GM12878 (cell line): ENCODE results near the gene PBRM1. TPM values are rescaled to one million over a fixed set of nuclear protein-coding genes. Genes with fewer than 3 reads are reported as not detected.

Experiments used
- ATAC-seq: fragments of 200-7000 bp; cut with Tn5 transposase; 3 replicates; pipeline ENCODE4 v1.9.1; 2020; ENCODE audit warnings: mild to moderate bottlenecking, moderate library complexity
- BruUV-seq: library from RNA; stranded (reverse); fragments of 400-500 nt; replicated peaks from 2 replicates; lab custom pipeline; 2021; lab: Mats Ljungman, UMichigan
- CTCF ChIA-PET: fragments of 300-600 bp; sonication (Branson Sonifier 250); formaldehyde crosslinking; extraction: SDS; loops from one replicate; lab custom pipeline; 2021; ENCODE audit warnings: inconsistent platforms; lab: Yijun Ruan, JAX
- POLR2A ChIA-PET: fragments of 350-600 bp; formaldehyde crosslinking; extraction: SDS; loops from one replicate; lab custom pipeline; 2021; ENCODE audit warnings: inconsistent platforms; lab: Charles Lee
- RAD21 ChIA-PET: fragments of 300-600 bp; sonication (Branson Sonifier 250); formaldehyde crosslinking; loops from one replicate; lab custom pipeline; 2023; ENCODE audit warnings: antibody characterized with exemption; ENCODE audit not compliant: unreplicated experiment; lab: Charles Lee
- SMC1A ChIA-PET: fragments of 300-600 bp; sonication (Branson Sonifier 250); formaldehyde crosslinking; loops from one replicate; lab custom pipeline; 2023; ENCODE audit not compliant: unreplicated experiment, uncharacterized antibody; lab: Charles Lee
- DNase-seq: peaks from one replicate; pipeline ENCODE4 v3.0.0-alpha.2; 2011; ENCODE audit warnings: low read depth, low spot score
- FAIRE-seq: peaks from 3 replicates; lab custom pipeline; 2011; peaks lifted over from hg19 to GRCh38; lab: Jason Lieb, UNC
- H2AFZ ChIP-seq: 2 replicates; pipeline ENCODE4 v1.6.0; 2011; ENCODE audit warnings: low read depth, low read length, control low read depth; ENCODE audit not compliant: control insufficient read depth
- H3K27ac ChIP-seq: 2 replicates; pipeline ENCODE4 v1.5.1; 2011; ENCODE audit warnings: control low read depth; ENCODE audit not compliant: control insufficient read depth, insufficient read depth
- H3K27me3 ChIP-seq, 2 experiments: replicated peaks in 1 of 2; 2 replicates each; pipeline versions ENCODE4 v1.6.0 to v1.6.1; 2011; ENCODE audit warnings: low read length in 1 of 2; ENCODE audit not compliant: control insufficient read depth in 2 of 2, insufficient read depth in 2 of 2
- H3K36me3 ChIP-seq, 2 experiments: 2 replicates each; pipeline ENCODE4 v1.5.1; 2011; ENCODE audit warnings: low read length in 1 of 2; ENCODE audit not compliant: control insufficient read depth in 2 of 2, insufficient read depth in 2 of 2
- H3K4me1 ChIP-seq: 2 replicates; pipeline ENCODE4 v1.6.1; 2011; ENCODE audit warnings: mild to moderate bottlenecking, low read length, moderate library complexity, mixed read lengths; ENCODE audit not compliant: control insufficient read depth, insufficient read depth
- H3K4me2 ChIP-seq: 2 replicates; pipeline ENCODE4 v1.6.0; 2011; ENCODE audit warnings: control low read depth; ENCODE audit not compliant: control insufficient read depth, insufficient read depth
- H3K4me3 ChIP-seq: fragments of 200-600 bp; sonication (generic); 2 replicates; pipeline ENCODE4 v1.5.1; 2016
- H3K79me2 ChIP-seq: 2 replicates; pipeline ENCODE4 v1.6.0; 2011; ENCODE audit warnings: low read length; ENCODE audit not compliant: control insufficient read depth, insufficient read depth
- H3K9ac ChIP-seq: 2 replicates; pipeline ENCODE4 v1.8.0; 2011; ENCODE audit warnings: low read length, control low read depth, mixed read lengths; ENCODE audit not compliant: control insufficient read depth, insufficient read depth
- H3K9me3 ChIP-seq: replicated peaks from 3 replicates; pipeline ENCODE4 v1.5.1; 2011; ENCODE audit warnings: mild to moderate bottlenecking, low read length; ENCODE audit not compliant: control insufficient read depth, insufficient read depth
- H4K20me1 ChIP-seq: 2 replicates; pipeline ENCODE4 v1.6.0; 2011; ENCODE audit not compliant: control insufficient read depth, insufficient read depth
- CREB1 ChIP-seq: IDR thresholded peaks from 2 replicates; pipeline ENCODE4 v1.6.1; 2012; ENCODE audit warnings: low read depth, mild to moderate bottlenecking, inconsistent platforms
- CREM ChIP-seq: IDR thresholded peaks from 2 replicates; pipeline ENCODE4 v1.6.1; 2014; ENCODE audit warnings: antibody characterized with exemption, low read depth
- ETV6 ChIP-seq, 2 experiments: fragments of 450-650 bp in 1 of 2; IDR thresholded peaks in 1 of 2; conservative IDR thresholded peaks in 1 of 2; 2 replicates each; pipeline ENCODE4 v1.6.1; 2014; ENCODE audit warnings: antibody characterized with exemption in 1 of 2, borderline replicate concordance in 1 of 2, low read depth in 1 of 2, mild to moderate bottlenecking in 1 of 2, moderate library complexity in 1 of 2
- HCFC1 ChIP-seq: fragments of 150-350 bp; IDR thresholded peaks from 2 replicates; pipeline ENCODE4 v1.6.1; 2014; ENCODE audit warnings: low read length
- IKZF2 ChIP-seq, 2 experiments: fragments of 450-650 bp; IDR thresholded peaks; 2 replicates each; pipeline ENCODE4 v1.6.1; 2017; ENCODE audit warnings: mild to moderate bottlenecking in 2 of 2, moderate library complexity in 2 of 2
- SIN3A ChIP-seq: IDR thresholded peaks from 2 replicates; pipeline ENCODE4 v1.6.1; 2012; ENCODE audit warnings: low read depth, low read length, improper control_type of control experiment
- SMAD1 ChIP-seq: fragments of 450-650 bp; IDR thresholded peaks from 2 replicates; pipeline ENCODE4 v1.6.1; 2018; ENCODE audit warnings: mild to moderate bottlenecking, low read depth; ENCODE audit not compliant: partially characterized antibody
- SMC3 ChIP-seq: IDR thresholded peaks from 2 replicates; pipeline ENCODE4 v1.6.1; 2011; ENCODE audit warnings: low read length, improper control_type of control experiment, borderline replicate concordance
- SUZ12 ChIP-seq: fragments of 200-600 bp; sonication (generic); IDR thresholded peaks from one replicate; pipeline ENCODE4 v1.6.1; 2018; ENCODE audit warnings: antibody characterized with exemption, mild to moderate bottlenecking; ENCODE audit not compliant: unreplicated experiment
- ZBED1 ChIP-seq: IDR thresholded peaks from 2 replicates; pipeline ENCODE4 v1.6.1; 2016; ENCODE audit warnings: borderline replicate concordance
- WGBS: methylation state at CpG from one replicate; pipeline ENCODE4 v1.1.6; 2016; ENCODE audit warnings: low lambda C conversion rate; ENCODE audit not compliant: insufficient replicate concordance, insufficient coverage; ENCODE audit errors: missing lambda C conversion rate; 5-methylcytosine and 5-hydroxymethylcytosine counted together
- in situ Hi-C: fragments of 300-500 bp; cut with MboI; formaldehyde crosslinking; loops from 9 replicates; pipeline ENCODE4 v1.14.3; 2018; ENCODE audit warnings: mixed read lengths
- intact Hi-C: fragments of 100-400 bp; cut with micrococcal nuclease; formaldehyde crosslinking; loops from one replicate; pipeline ENCODE4 v1.14.2; 2022; ENCODE audit not compliant: unreplicated experiment
- polyA plus RNA-seq, 11 experiments: library from polyadenylated mRNA; depleted of rRNA in 4 of 11; unstranded in 6 of 11; stranded (reverse) in 5 of 11; fragments of >200 nt; fragmentation: Nextera tagmentation in 4 of 11; fragmentation: Illumina TruSeq in 1 of 11; extraction: Ambion mirVana in 4 of 11; extraction: Trizol in 1 of 11; gene quantifications; 1 replicate in 1 of 11; 2 replicates in 10 of 11; pipeline versions ENCODE4 v1.2.1 to v1.2.3, GENCODE V29; 2011 to 2016; ENCODE audit warnings: inconsistent platforms in 2 of 11, missing spikeins in 2 of 11, low read depth in 1 of 11
- total RNA-seq, 4 experiments: library from RNA; depleted of rRNA in 3 of 4; stranded (reverse); fragments of >200 nt in 3 of 4; fragmentation: Illumina TruSeq in 1 of 4; extraction: Trizol in 1 of 4; gene quantifications; 2 replicates each; pipeline versions ENCODE4 v1.2.1 to v1.2.3, GENCODE V29; 2013 to 2021
- TF ChIP-seq, protein P1 (sequence below), 3 experiments: IDR thresholded peaks in 2 of 3; conservative IDR thresholded peaks in 1 of 3; 2 replicates each; pipeline ENCODE4 v1.5.1; 2011; ENCODE audit warnings: low read depth in 3 of 3, low read length in 3 of 3, mild to moderate bottlenecking in 3 of 3, control low read depth in 2 of 3, moderate library complexity in 2 of 3, inconsistent platforms in 1 of 3, mixed read lengths in 1 of 3; ENCODE audit not compliant: control insufficient read depth in 2 of 3, insufficient read depth in 1 of 3; ENCODE audit errors: extremely low read depth in 1 of 3
- TF ChIP-seq, protein P2 (sequence below): fragments of 150-350 bp; IDR thresholded peaks from 2 replicates; pipeline ENCODE4 v1.6.1; 2014; ENCODE audit warnings: mild to moderate bottlenecking, low read depth, low read length
- TF ChIP-seq, protein P3 (sequence below): fragments of 450-650 bp; formaldehyde crosslinking; IDR thresholded peaks from 2 replicates; pipeline ENCODE4 v1.4.0; 2020; ENCODE audit warnings: mild to moderate bottlenecking, moderate library complexity
- TF ChIP-seq, protein P4 (sequence below): fragments of 450-650 bp; formaldehyde crosslinking; IDR thresholded peaks from 2 replicates; pipeline ENCODE4 v1.4.0; 2022; ENCODE audit warnings: mild to moderate bottlenecking, moderate library complexity

PBRM1 gene
- total and polyA plus RNA-seq, 10 of the 15 experiments (the other 5 are each of a cell fraction or from before 2014, with no cell fraction given): 8.9 to 88.9 (median 39.3) TPM

DNA sequence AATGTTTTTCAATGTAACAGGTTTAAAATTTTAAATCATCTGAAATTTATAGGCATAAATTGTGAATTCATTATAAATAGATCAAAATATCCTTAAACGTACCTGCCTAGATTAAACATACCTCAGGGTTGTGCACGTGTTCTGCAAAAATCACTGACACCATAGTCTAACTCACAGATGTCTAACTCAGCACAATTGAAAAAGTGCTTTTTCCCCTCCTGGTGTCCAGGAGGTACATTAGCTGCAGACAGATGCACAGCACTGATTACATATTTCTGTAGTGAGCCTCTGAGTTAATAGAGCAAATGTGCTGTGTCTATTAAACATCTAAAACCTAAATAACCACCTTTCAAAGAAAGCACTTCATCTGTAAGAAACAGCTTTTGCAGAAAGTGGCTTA is 138.6 kb downstream of the PBRM1 start:
- ChIA-PET CTCF (interaction anchor here (0.8 to 1.6 kb wide), 2 partner anchors 9 to 11 kb away, joined by 3 read pairs; no protein-coding TSS in a partner anchor), SMC1A (interaction anchor here (0.6 to 2.3 kb wide), 3 partner anchors 14 to 1009 kb away, joined by 3 to 6 read pairs (median 3); no protein-coding TSS in a partner anchor), POLR2A (no interaction called here), RAD21 (no interaction called here)
- Histone ChIP-seq H2AFZ (no peak overlapping the region), H3K27ac (no peak overlapping the region), H3K9me3 (no peaks in the 10 kb centered on the region), H3K27me3 (no peaks in the 10 kb centered on the region), H3K4me2 (no peak overlapping the region), H4K20me1 (no peaks in the 10 kb centered on the region), H3K4me1 (no peaks in the 10 kb centered on the region), H3K4me3 (no peak overlapping the region), H3K9ac (no peak overlapping the region), H3K79me2 (no peaks in the 10 kb centered on the region), H3K36me3 (peaks cover 1 to 20% of the 10 kb centered on the region in 2 experiments; a peak in 2 of 4 replicates)
- intact Hi-C loops (no loop called here), in situ Hi-C loops (no loop called here)
- WGBS: 38% methylated on average over 2 of the region's 2 CpGs
- no peak for DNase-seq
- ATAC-seq: no peak
- no TSS peak for BruUV-seq
- FAIRE-seq: peak; percentile 38
- TF ChIP-seq SUZ12: no peak
- TF ChIP-seq, protein P1, sequence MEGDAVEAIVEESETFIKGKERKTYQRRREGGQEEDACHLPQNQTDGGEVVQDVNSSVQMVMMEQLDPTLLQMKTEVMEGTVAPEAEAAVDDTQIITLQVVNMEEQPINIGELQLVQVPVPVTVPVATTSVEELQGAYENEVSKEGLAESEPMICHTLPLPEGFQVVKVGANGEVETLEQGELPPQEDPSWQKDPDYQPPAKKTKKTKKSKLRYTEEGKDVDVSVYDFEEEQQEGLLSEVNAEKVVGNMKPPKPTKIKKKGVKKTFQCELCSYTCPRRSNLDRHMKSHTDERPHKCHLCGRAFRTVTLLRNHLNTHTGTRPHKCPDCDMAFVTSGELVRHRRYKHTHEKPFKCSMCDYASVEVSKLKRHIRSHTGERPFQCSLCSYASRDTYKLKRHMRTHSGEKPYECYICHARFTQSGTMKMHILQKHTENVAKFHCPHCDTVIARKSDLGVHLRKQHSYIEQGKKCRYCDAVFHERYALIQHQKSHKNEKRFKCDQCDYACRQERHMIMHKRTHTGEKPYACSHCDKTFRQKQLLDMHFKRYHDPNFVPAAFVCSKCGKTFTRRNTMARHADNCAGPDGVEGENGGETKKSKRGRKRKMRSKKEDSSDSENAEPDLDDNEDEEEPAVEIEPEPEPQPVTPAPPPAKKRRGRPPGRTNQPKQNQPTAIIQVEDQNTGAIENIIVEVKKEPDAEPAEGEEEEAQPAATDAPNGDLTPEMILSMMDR (IDR thresholded peaks at IDR 0.05 in 2 of 3, conservative IDR thresholded peaks at IDR 0.05 in 1 of 3; ENCODE audit: control insufficient read depth in 2 of 3, extremely low read depth in 1 of 3, insufficient read depth in 1 of 3, low read depth in 3 of 3, low read length in 3 of 3): no peak
- TF ChIP-seq, protein P2, sequence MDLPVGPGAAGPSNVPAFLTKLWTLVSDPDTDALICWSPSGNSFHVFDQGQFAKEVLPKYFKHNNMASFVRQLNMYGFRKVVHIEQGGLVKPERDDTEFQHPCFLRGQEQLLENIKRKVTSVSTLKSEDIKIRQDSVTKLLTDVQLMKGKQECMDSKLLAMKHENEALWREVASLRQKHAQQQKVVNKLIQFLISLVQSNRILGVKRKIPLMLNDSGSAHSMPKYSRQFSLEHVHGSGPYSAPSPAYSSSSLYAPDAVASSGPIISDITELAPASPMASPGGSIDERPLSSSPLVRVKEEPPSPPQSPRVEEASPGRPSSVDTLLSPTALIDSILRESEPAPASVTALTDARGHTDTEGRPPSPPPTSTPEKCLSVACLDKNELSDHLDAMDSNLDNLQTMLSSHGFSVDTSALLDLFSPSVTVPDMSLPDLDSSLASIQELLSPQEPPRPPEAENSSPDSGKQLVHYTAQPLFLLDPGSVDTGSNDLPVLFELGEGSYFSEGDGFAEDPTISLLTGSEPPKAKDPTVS: no peak
- TF ChIP-seq CREB1: no peak
- TF ChIP-seq IKZF2 (IDR thresholded peaks at IDR 0.05): no peak
- no peak for TF ChIP-seq SIN3A
- no peak for TF ChIP-seq SMC3
- TF ChIP-seq SMAD1: no peak
- TF ChIP-seq, protein P3, sequence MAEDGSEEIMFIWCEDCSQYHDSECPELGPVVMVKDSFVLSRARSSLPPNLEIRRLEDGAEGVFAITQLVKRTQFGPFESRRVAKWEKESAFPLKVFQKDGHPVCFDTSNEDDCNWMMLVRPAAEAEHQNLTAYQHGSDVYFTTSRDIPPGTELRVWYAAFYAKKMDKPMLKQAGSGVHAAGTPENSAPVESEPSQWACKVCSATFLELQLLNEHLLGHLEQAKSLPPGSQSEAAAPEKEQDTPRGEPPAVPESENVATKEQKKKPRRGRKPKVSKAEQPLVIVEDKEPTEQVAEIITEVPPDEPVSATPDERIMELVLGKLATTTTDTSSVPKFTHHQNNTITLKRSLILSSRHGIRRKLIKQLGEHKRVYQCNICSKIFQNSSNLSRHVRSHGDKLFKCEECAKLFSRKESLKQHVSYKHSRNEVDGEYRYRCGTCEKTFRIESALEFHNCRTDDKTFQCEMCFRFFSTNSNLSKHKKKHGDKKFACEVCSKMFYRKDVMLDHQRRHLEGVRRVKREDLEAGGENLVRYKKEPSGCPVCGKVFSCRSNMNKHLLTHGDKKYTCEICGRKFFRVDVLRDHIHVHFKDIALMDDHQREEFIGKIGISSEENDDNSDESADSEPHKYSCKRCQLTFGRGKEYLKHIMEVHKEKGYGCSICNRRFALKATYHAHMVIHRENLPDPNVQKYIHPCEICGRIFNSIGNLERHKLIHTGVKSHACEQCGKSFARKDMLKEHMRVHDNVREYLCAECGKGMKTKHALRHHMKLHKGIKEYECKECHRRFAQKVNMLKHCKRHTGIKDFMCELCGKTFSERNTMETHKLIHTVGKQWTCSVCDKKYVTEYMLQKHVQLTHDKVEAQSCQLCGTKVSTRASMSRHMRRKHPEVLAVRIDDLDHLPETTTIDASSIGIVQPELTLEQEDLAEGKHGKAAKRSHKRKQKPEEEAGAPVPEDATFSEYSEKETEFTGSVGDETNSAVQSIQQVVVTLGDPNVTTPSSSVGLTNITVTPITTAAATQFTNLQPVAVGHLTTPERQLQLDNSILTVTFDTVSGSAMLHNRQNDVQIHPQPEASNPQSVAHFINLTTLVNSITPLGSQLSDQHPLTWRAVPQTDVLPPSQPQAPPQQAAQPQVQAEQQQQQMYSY (CRISPR knock-in tag): no peak
- no peak for TF ChIP-seq ZBED1
- TF ChIP-seq, protein P4, sequence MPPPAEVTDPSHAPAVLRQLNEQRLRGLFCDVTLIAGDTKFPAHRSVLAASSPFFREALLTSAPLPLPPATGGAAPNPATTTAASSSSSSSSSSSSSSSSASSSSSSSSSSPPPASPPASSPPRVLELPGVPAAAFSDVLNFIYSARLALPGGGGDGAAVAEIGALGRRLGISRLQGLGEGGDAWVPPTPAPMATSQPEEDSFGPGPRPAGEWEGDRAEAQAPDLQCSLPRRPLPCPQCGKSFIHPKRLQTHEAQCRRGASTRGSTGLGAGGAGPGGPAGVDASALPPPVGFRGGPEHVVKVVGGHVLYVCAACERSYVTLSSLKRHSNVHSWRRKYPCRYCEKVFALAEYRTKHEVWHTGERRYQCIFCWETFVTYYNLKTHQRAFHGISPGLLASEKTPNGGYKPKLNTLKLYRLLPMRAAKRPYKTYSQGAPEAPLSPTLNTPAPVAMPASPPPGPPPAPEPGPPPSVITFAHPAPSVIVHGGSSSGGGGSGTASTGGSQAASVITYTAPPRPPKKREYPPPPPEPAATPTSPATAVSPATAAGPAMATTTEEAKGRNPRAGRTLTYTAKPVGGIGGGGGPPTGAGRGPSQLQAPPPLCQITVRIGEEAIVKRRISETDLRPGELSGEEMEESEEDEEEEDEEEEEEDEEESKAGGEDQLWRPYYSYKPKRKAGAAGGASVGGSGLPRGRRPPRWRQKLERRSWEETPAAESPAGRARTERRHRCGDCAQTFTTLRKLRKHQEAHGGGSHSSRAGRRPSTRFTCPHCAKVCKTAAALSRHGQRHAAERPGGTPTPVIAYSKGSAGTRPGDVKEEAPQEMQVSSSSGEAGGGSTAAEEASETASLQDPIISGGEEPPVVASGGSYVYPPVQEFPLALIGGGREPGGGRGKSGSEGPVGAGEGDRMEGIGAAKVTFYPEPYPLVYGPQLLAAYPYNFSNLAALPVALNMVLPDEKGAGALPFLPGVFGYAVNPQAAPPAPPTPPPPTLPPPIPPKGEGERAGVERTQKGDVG (CRISPR knock-in tag): no peak
- no peak for TF ChIP-seq CREM
- no peak for TF ChIP-seq ETV6 (conservative IDR thresholded peaks at IDR 0.05 in 1 of 2, IDR thresholded peaks at IDR 0.05 in 1 of 2; ENCODE audit: borderline replicate concordance in 1 of 2, low read depth in 1 of 2)
- no peak for TF ChIP-seq HCFC1
